Iris pigment epithelial cell (primary cell): ENCODE results near the gene MACROD1.

Experiments used
- DNase-seq: peaks from one replicate; pipeline ENCODE4 v3.0.0-alpha.2; 2011; ENCODE audit warnings: low read depth

MACROD1 gene

GRCh38 chr11:64035081-64035524 lies 130.8 kb downstream of the MACROD1 start:
- no peak for DNase-seq

- no peak for DNase-seq
Observed at GRCh38 chr11:64034411-64034811, 131.5 kb downstream of the MACROD1 start.

- DNase-seq = peak; percentile 20
Observed at GRCh38 chr11:64032050-64032449, 133.9 kb downstream of the MACROD1 start.

GRCh38 chr11:64031001-64031400 lies 134.9 kb downstream of the MACROD1 start:
- DNase-seq = no peak

- DNase-seq = no peak
Observed at GRCh38 chr11:64029773-64030172, 136.1 kb downstream of the MACROD1 start.

- no peak for DNase-seq
Observed at GRCh38 chr11:64028398-64029115, 137.4 kb downstream of the MACROD1 start.

GRCh38 chr11:64027651-64028397 lies 138.1 kb downstream of the MACROD1 start:
- no peak for DNase-seq

GRCh38 chr11:64026575-64027205 lies 139.2 kb downstream of the MACROD1 start:
- DNase-seq = no peak

- no peak for DNase-seq
Observed at GRCh38 chr11:64025205-64025604, 140.7 kb downstream of the MACROD1 start.

- DNase-seq = no peak
Observed at GRCh38 chr11:64023712-64024710, 141.9 kb downstream of the MACROD1 start.

GRCh38 chr11:64022125-64022784 lies 143.7 kb downstream of the MACROD1 start:
- DNase-seq = no peak

GRCh38 chr11:64021757-64022093 lies 144.2 kb downstream of the MACROD1 start:
- DNase-seq = no peak

- no peak for DNase-seq
Observed at GRCh38 chr11:64020976-64021756, 144.7 kb downstream of the MACROD1 start.

GRCh38 chr11:64019106-64020037 lies 146.5 kb downstream of the MACROD1 start:
- DNase-seq = no peak

- DNase-seq = no peak
Observed at GRCh38 chr11:64018310-64018709, 147.6 kb downstream of the MACROD1 start.

GRCh38 chr11:64017945-64018224 lies 148.0 kb downstream of the MACROD1 start:
- no peak for DNase-seq

- no peak for DNase-seq
Observed at GRCh38 chr11:64015935-64016845, 149.7 kb downstream of the MACROD1 start.

GRCh38 chr11:64015510-64015909 lies 150.4 kb downstream of the MACROD1 start:
- no peak for DNase-seq

GRCh38 chr11:64014356-64014755 lies 151.6 kb downstream of the MACROD1 start:
- DNase-seq = no peak
